Measurements from ENCODE around the gene SRD5A2. TPM values are rescaled to one million over a fixed set of nuclear protein-coding genes. Genes with fewer than 3 reads are reported as not detected.

The SRD5A2 gene
- total RNA-seq, 1 donor: not detected

- no peak overlapping the region for H3K4me3 ChIP-seq (ENCODE audit: low read length)
Observed at GRCh38 chr2:31555967-31556706, 24.6 kb downstream of the SRD5A2 start.

GRCh38 chr2:31553362-31553761 is 27.4 kb downstream of the SRD5A2 start:
- H3K27me3 ChIP-seq (ENCODE audit: insufficient read depth, low read length): no peaks in the 10 kb centered on the region
- peaks cover 8% of the 10 kb centered on the region for H3K9me3 ChIP-seq (ENCODE audit: low read depth, low read length)
- H3K4me3 ChIP-seq (ENCODE audit: low read length): no peak overlapping the region
- no peaks in the 10 kb centered on the region for H3K4me1 ChIP-seq (ENCODE audit: insufficient read depth, low read length)

More at GRCh38 chr2:31555967-31556706, 24.6 kb downstream of the SRD5A2 start:
- Histone ChIP-seq H3K9me3 (ENCODE audit: low read depth, low read length) (peaks cover 8% of the 10 kb centered on the region), H3K27me3 (ENCODE audit: insufficient read depth, low read length) (no peaks in the 10 kb centered on the region), H3K4me1 (ENCODE audit: insufficient read depth, low read length) (no peaks in the 10 kb centered on the region)

- Histone ChIP-seq H3K27me3 (ENCODE audit: insufficient read depth, low read length) (no peaks in the 10 kb centered on the region), H3K9me3 (ENCODE audit: low read depth, low read length) (peaks cover 25% of the 10 kb centered on the region), H3K4me3 (ENCODE audit: low read length) (no peak overlapping the region), H3K4me1 (ENCODE audit: insufficient read depth, low read length) (no peaks in the 10 kb centered on the region)
Observed at GRCh38 chr2:31547485-31547884, 33.3 kb downstream of the SRD5A2 start.

- no peak overlapping the region for H3K4me3 ChIP-seq (ENCODE audit: low read length)
- H3K27me3 ChIP-seq (ENCODE audit: insufficient read depth, low read length): peaks cover 5% of the 10 kb centered on the region
- no peaks in the 10 kb centered on the region for H3K4me1 ChIP-seq (ENCODE audit: insufficient read depth, low read length)
- H3K9me3 ChIP-seq (ENCODE audit: low read depth, low read length): peaks cover 25% of the 10 kb centered on the region
Observed at GRCh38 chr2:31541853-31542252, 38.9 kb downstream of the SRD5A2 start.

GRCh38 chr2:31539505-31539904 is 41.2 kb downstream of the SRD5A2 start:
- Histone ChIP-seq H3K4me1 (ENCODE audit: insufficient read depth, low read length) (no peaks in the 10 kb centered on the region), H3K9me3 (ENCODE audit: low read depth, low read length) (peaks cover 18% of the 10 kb centered on the region), H3K4me3 (ENCODE audit: low read length) (no peak overlapping the region), H3K27me3 (ENCODE audit: insufficient read depth, low read length) (peaks cover 5% of the 10 kb centered on the region)

- H3K27me3 ChIP-seq (ENCODE audit: insufficient read depth, low read length): peaks cover 5% of the 10 kb centered on the region
- no peak overlapping the region for H3K4me3 ChIP-seq (ENCODE audit: low read length)
- no peaks in the 10 kb centered on the region for H3K4me1 ChIP-seq (ENCODE audit: insufficient read depth, low read length)
- H3K9me3 ChIP-seq (ENCODE audit: low read depth, low read length): no peaks in the 10 kb centered on the region
Observed at GRCh38 chr2:31535768-31536167, 45.0 kb downstream of the SRD5A2 start.

- no peak overlapping the region for H3K4me3 ChIP-seq (ENCODE audit: low read length)
- H3K27me3 ChIP-seq (ENCODE audit: insufficient read depth, low read length): peaks cover 4% of the 10 kb centered on the region
- H3K4me1 ChIP-seq (ENCODE audit: insufficient read depth, low read length): no peaks in the 10 kb centered on the region
- no peaks in the 10 kb centered on the region for H3K9me3 ChIP-seq (ENCODE audit: low read depth, low read length)
Observed at GRCh38 chr2:31534636-31535035, 46.1 kb downstream of the SRD5A2 start.

- H3K27me3 ChIP-seq (ENCODE audit: insufficient read depth, low read length): no peaks in the 10 kb centered on the region
- H3K9me3 ChIP-seq (ENCODE audit: low read depth, low read length): no peaks in the 10 kb centered on the region
- H3K4me3 ChIP-seq (ENCODE audit: low read length): no peak overlapping the region
- H3K4me1 ChIP-seq (ENCODE audit: insufficient read depth, low read length): no peaks in the 10 kb centered on the region
Observed at GRCh38 chr2:31533036-31533435, 47.7 kb downstream of the SRD5A2 start.

GRCh38 chr2:31531101-31531500 is 49.6 kb downstream of the SRD5A2 start:
- H3K9me3 ChIP-seq (ENCODE audit: low read depth, low read length): no peaks in the 10 kb centered on the region
- H3K4me3 ChIP-seq (ENCODE audit: low read length): no peak overlapping the region
- H3K4me1 ChIP-seq (ENCODE audit: insufficient read depth, low read length): no peaks in the 10 kb centered on the region
- no peaks in the 10 kb centered on the region for H3K27me3 ChIP-seq (ENCODE audit: insufficient read depth, low read length)

GRCh38 chr2:31529256-31529655 is 51.5 kb downstream of the SRD5A2 start:
- no peak overlapping the region for H3K4me3 ChIP-seq (ENCODE audit: low read length)
- H3K27me3 ChIP-seq (ENCODE audit: insufficient read depth, low read length): peaks cover 4% of the 10 kb centered on the region
- no peaks in the 10 kb centered on the region for H3K9me3 ChIP-seq (ENCODE audit: low read depth, low read length)
- H3K4me1 ChIP-seq (ENCODE audit: insufficient read depth, low read length): no peaks in the 10 kb centered on the region

GRCh38 chr2:31528823-31529222 is 51.9 kb downstream of the SRD5A2 start:
- no peak overlapping the region for H3K4me3 ChIP-seq (ENCODE audit: low read length)
- H3K4me1 ChIP-seq (ENCODE audit: insufficient read depth, low read length): no peaks in the 10 kb centered on the region
- H3K27me3 ChIP-seq (ENCODE audit: insufficient read depth, low read length): peaks cover 5% of the 10 kb centered on the region
- H3K9me3 ChIP-seq (ENCODE audit: low read depth, low read length): no peaks in the 10 kb centered on the region

- Histone ChIP-seq H3K9me3 (ENCODE audit: low read depth, low read length) (no peaks in the 10 kb centered on the region), H3K4me1 (ENCODE audit: insufficient read depth, low read length) (no peaks in the 10 kb centered on the region), H3K4me3 (ENCODE audit: low read length) (no peak overlapping the region), H3K27me3 (ENCODE audit: insufficient read depth, low read length) (peaks cover 5% of the 10 kb centered on the region)
Observed at GRCh38 chr2:31526946-31527732, 53.6 kb downstream of the SRD5A2 start.

GRCh38 chr2:31525876-31526275 is 54.9 kb downstream of the SRD5A2 start:
- Histone ChIP-seq H3K4me3 (ENCODE audit: low read length) (no peak overlapping the region), H3K27me3 (ENCODE audit: insufficient read depth, low read length) (peaks cover 5% of the 10 kb centered on the region), H3K4me1 (ENCODE audit: insufficient read depth, low read length) (no peaks in the 10 kb centered on the region), H3K9me3 (ENCODE audit: low read depth, low read length) (no peaks in the 10 kb centered on the region)

GRCh38 chr2:31524592-31524991 is 56.1 kb downstream of the SRD5A2 start:
- H3K4me1 ChIP-seq (ENCODE audit: insufficient read depth, low read length): no peaks in the 10 kb centered on the region
- H3K4me3 ChIP-seq (ENCODE audit: low read length): no peak overlapping the region
- peaks cover 5% of the 10 kb centered on the region for H3K27me3 ChIP-seq (ENCODE audit: insufficient read depth, low read length)
- H3K9me3 ChIP-seq (ENCODE audit: low read depth, low read length): no peaks in the 10 kb centered on the region

- Histone ChIP-seq H3K4me1 (ENCODE audit: insufficient read depth, low read length) (no peaks in the 10 kb centered on the region), H3K4me3 (ENCODE audit: low read length) (no peak overlapping the region), H3K9me3 (ENCODE audit: low read depth, low read length) (no peaks in the 10 kb centered on the region), H3K27me3 (ENCODE audit: insufficient read depth, low read length) (peaks cover 5% of the 10 kb centered on the region)
Observed at GRCh38 chr2:31523871-31524492, 56.8 kb downstream of the SRD5A2 start.
